Suprapubic skin (tissue), 3 donors: ENCODE measurements around the gene IKZF1.

Experiments
- CTCF ChIP-seq, 2 donors: fragments of 200-600 bp in 1 of 2; fragments of 450-650 bp in 1 of 2; sonication (generic) in 1 of 2; IDR thresholded peaks; one replicate each; pipeline ENCODE4 v1.5.1; 2016 to 2019; ENCODE audit warnings: antibody characterized with exemption in 2 of 2, mild to moderate bottlenecking in 1 of 2, moderate library complexity in 1 of 2
- EP300 ChIP-seq: sonication (generic); formaldehyde crosslinking; IDR thresholded peaks from one replicate; pipeline ENCODE4 v1.6.1; 2017; ENCODE audit warnings: antibody characterized with exemption

GRCh38 chr7:50431722-50432305, 127.3 kb downstream of the IKZF1 start:
- TF ChIP-seq EP300 (no peak), CTCF (IDR thresholded peaks at IDR 0.05) (no peak)
